Stimulated activated memory B cell treated with anti-CD40 and anti-IgM and Interleukin-4, amounts not matched to agents 10 μg/mL and 1 μg/mL and 100 μg/mL, for 72 hours (primary cell): ENCODE data around the gene APOD.
"Not testable (repeated sequence)": the region's sequence is repeated elsewhere in the genome, so short reads cannot be mapped to it uniquely, and the experiment has no call there.

Experiments used
- ATAC-seq: fragments of 150-1000 bp; cut with Tn5 transposase; 2 replicates; pipeline ENCODE4 v1.10.0; 2021
- H3K27ac Mint-ChIP-seq: one replicate; pipeline ENCODE4 v1.8.0; 2022; ENCODE audit warnings: mild to moderate bottlenecking, mixed read lengths
- H3K27me3 Mint-ChIP-seq: one replicate; pipeline ENCODE4 v1.8.0; 2022; ENCODE audit warnings: mixed read lengths
- H3K36me3 Mint-ChIP-seq: one replicate; pipeline ENCODE4 v1.8.0; 2022; ENCODE audit warnings: mixed read lengths
- H3K4me1 Mint-ChIP-seq: one replicate; pipeline ENCODE4 v1.8.0; 2022; ENCODE audit warnings: mixed read lengths
- H3K4me3 Mint-ChIP-seq: one replicate; pipeline ENCODE4 v1.8.0; 2022; ENCODE audit warnings: mild to moderate bottlenecking, moderate library complexity, mixed read lengths
- H3K9me3 Mint-ChIP-seq: one replicate; pipeline ENCODE4 v1.8.0; 2022; ENCODE audit warnings: mixed read lengths

APOD gene

DNA sequence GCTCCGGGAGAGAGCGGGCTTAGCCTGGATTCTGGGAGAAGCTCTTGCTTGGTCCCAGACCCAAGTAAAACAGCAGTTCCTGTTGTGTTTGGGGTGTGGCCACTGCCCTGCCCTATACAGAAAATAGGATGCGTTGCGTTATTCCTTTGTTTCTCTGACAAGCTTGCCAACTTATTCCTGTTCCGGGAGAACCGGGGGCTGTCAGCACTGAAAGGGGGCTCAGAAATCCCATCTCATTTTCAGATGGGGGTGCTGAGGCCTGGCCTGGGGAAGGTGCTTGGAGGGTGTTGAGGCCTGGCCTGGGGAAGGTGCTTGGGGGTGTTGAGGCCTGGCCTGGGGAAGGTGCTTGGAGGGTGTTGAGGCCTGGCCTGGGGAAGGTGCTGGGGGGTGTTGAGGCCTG is 38.3 kb upstream of the APOD start:
- H3K36me3 Mint-ChIP-seq, H3K4me3 Mint-ChIP-seq, H3K4me1 Mint-ChIP-seq, ATAC-seq, H3K9me3 Mint-ChIP-seq, H3K27me3 Mint-ChIP-seq: not testable (repeated sequence)
- H3K27ac Mint-ChIP-seq = peak overlapping the region; percentile 13

DNA sequence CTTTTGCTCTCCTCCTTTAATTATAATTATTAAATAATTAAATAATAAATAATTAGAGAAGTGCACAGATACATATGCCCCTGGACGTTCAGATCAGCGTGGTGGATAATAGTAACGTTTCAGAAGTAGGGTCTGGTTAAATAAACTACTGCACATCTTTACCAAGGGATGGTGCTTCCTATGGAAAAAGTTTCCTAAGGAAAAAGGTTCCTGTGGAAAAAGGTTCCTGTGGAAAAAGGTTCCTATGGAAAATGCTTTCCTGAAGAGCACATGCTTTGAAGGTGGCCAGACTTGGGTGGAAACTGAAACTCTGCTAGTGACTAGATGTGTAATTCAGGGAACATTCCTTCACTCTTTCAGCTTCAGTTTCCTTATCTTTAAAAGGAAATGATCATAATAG is 37.4 kb upstream of the APOD start:
- H3K4me1 Mint-ChIP-seq, H3K27ac Mint-ChIP-seq, H3K36me3 Mint-ChIP-seq, ATAC-seq, H3K4me3 Mint-ChIP-seq, H3K9me3 Mint-ChIP-seq, H3K27me3 Mint-ChIP-seq: not testable (repeated sequence)

- not testable (repeated sequence) for H3K27me3 Mint-ChIP-seq
Measured at GRCh38 chr3:195620476-195620875, 36.7 kb upstream of the APOD start.

DNA sequence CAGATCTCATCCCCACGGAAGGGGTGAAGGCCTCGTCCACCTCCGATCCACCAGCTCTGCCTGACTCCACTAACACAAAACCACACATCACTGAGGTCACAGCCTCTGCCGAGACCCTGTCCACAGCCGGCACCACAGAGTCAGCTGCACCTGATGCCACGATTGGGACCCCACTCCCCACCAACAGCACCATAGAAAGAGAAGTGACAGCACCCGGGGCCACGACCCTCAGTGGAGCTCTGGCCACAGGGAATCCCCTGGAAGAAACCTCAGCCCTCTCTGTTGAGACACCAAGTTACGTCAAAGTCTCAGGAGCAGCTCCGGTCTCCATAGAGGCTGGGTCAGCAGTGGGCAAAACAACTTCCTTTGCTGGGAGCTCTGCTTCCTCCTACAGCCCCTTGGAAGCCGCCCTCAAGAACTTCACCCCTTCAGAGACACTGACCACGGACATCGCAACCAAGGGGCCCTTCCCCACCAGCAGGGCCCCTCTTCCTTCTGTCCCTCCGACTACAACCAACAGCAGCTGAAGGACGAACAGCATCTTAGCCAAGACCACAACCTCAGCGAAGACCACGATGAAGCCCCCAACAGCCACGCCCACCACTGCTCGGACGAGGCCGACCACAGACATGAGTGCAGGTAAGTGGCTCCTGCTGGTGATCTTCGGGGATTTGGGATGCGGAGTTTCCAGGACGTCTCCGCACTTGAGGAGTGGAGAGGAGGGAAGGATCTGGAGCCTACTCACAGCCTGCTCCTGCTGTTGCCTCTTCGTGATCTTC is 36.0 kb upstream of the APOD start:
- H3K4me1 Mint-ChIP-seq, H3K36me3 Mint-ChIP-seq, H3K9me3 Mint-ChIP-seq, H3K27ac Mint-ChIP-seq, H3K27me3 Mint-ChIP-seq, H3K4me3 Mint-ChIP-seq, ATAC-seq: not testable (repeated sequence)

More at GRCh38 chr3:195620476-195620875, 36.7 kb upstream of the APOD start:
- not testable (repeated sequence) for H3K9me3 Mint-ChIP-seq, H3K27ac Mint-ChIP-seq, H3K4me1 Mint-ChIP-seq, ATAC-seq, H3K4me3 Mint-ChIP-seq, H3K36me3 Mint-ChIP-seq

DNA sequence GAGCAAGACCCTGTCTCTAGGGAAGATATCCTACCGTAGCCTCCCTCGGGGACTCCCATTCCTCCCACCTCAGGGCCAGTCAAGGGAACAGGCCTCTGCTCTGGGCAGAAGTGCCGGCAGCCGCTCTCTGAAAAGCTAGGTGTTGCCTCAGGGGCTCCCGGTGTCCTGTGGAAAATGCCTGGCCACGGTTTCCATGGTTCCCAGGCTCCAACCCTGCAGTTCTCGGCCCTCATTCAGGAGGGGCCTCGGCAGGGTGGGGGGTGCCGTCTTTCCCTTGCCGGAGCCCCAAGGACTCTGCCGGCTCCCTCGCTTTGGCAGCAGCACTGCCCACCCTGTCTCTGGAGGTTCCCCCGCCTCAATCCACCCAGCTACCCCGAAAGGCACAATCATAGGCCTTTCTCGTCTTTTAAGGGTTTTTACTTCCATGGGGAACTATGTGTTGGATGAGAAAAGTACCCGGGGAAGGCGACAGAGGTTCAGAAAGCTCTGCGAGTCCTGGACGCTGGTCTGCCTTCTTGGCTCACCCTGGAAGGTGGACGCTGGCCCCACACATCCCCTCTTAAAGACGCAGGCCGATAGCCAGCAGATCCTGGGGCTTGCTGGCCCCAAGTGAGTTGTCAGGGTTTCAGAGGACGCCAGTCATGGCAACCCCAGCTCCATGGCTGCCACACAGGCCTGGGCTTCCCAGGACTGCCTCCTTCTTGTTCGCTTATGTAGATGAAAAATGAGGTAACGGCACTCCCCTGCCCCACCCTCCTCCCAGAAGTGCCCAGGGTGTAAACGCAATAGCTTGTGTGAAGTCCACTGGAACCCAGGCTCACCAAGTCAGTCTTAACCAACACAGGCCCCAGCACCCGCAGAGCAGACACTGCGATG is 34.3 kb upstream of the APOD start:
- not testable (repeated sequence) for H3K27ac Mint-ChIP-seq, H3K27me3 Mint-ChIP-seq, H3K9me3 Mint-ChIP-seq, H3K4me3 Mint-ChIP-seq, H3K4me1 Mint-ChIP-seq, H3K36me3 Mint-ChIP-seq
- ATAC-seq = peak; percentile 5

GRCh38 chr3:195617134-195617533 is 33.4 kb upstream of the APOD start:
- H3K27me3 Mint-ChIP-seq = peaks cover 15% of the 10 kb centered on the region
- H3K36me3 Mint-ChIP-seq, ATAC-seq, H3K9me3 Mint-ChIP-seq, H3K4me3 Mint-ChIP-seq, H3K27ac Mint-ChIP-seq, H3K4me1 Mint-ChIP-seq: not testable (repeated sequence)

DNA sequence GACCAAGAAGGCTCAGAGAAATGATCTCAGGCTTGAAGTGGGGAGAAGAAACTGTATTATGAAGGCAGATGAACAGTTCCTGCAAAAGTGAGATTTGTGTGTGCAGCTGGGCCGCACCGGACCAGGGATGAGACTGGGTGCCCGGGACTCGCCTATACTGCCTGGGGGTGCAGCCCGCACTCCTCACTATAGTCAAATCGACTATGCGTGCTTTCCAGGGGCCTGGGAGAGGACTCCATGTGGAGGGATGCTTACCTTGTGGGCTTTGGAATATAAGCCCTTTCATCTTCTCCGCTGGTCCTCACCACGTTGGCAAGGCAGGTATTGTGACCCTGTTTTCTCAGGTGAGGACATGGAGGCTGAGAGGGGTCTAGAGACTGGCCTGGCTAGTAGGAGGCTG is 32.9 kb upstream of the APOD start:
- no peaks in the 10 kb centered on the region for H3K9me3 Mint-ChIP-seq
- ATAC-seq = no peak
- no peak overlapping the region for H3K4me3 Mint-ChIP-seq
- H3K4me1 Mint-ChIP-seq = peaks cover 9% of the 10 kb centered on the region
- peaks cover 15% of the 10 kb centered on the region for H3K27me3 Mint-ChIP-seq
- no peaks in the 10 kb centered on the region for H3K36me3 Mint-ChIP-seq
- H3K27ac Mint-ChIP-seq = no peak overlapping the region

DNA sequence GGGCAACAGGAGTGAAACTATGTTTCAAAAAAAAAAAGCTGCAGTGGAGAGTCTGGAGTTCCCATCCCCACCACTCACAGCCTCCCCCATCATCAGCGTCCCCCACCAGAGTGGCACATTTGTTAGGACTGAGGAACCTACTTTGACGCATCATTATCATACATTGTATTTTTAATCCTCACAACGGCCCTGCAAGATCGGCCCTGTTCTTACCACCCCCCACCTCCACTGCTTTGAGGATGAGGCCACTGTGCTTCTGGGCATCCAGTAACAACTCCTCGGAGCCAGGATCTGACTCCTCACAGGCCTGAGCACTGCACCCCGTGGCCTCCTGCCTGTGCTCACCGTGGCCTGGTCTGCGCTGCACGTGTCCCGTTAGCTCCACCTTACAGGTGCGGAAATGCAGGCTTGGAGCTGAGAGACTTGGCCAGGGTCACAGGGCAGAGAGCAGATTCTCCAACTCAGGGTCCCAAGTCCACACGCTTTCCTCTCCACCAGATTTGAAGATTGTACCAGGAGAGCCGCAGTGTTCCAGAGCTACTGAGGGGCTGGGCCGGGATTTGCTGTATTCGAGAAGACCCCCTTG is 32.3 kb upstream of the APOD start:
- ATAC-seq, H3K4me3 Mint-ChIP-seq, H3K9me3 Mint-ChIP-seq, H3K4me1 Mint-ChIP-seq, H3K27ac Mint-ChIP-seq, H3K36me3 Mint-ChIP-seq: not testable (repeated sequence)
- H3K27me3 Mint-ChIP-seq = peaks cover 15% of the 10 kb centered on the region

GRCh38 chr3:195614672-195615504 is 31.1 kb upstream of the APOD start:
- not testable (repeated sequence) for H3K36me3 Mint-ChIP-seq, H3K4me3 Mint-ChIP-seq, ATAC-seq, H3K9me3 Mint-ChIP-seq, H3K4me1 Mint-ChIP-seq
- Mint-ChIP-seq H3K27me3 (peaks cover 20% of the 10 kb centered on the region), H3K27ac (peak overlapping the region; percentile 6)

DNA sequence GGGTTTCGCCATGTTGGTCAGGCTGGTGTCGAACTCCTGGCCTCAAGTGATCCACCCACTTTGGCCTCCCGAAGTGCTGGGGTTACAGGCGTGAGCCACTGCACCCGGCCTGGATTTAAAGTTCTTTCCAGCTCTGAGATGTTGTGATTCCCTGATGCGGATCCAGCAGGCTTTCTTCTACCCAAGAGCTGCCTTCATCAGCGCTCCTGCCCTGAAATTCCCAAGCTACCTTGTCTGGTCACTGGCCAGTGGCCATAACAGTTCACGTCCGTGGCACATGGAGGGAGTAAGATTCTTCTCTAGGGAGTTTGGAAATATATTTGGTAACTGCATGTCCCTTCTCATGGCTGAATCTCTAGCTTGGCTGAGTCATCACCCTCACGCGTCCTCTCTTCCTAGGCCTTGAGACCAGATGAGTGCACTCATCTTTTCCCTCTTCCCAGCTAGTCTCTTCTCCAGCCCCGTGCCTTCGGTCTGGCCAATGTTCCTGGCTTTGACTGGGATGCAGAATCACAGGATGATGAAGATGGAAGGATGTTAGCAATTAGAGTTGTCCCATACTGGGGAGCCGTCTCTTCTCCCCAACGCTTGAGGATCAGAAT is 29.8 kb upstream of the APOD start:
- no peak for ATAC-seq
- H3K27me3 Mint-ChIP-seq = peaks cover 26% of the 10 kb centered on the region
- peaks cover 9% of the 10 kb centered on the region for H3K4me1 Mint-ChIP-seq
- no peak overlapping the region for H3K4me3 Mint-ChIP-seq
- peaks cover 7% of the 10 kb centered on the region for H3K36me3 Mint-ChIP-seq
- H3K27ac Mint-ChIP-seq = no peak overlapping the region
- H3K9me3 Mint-ChIP-seq = peaks cover 1% of the 10 kb centered on the region

DNA sequence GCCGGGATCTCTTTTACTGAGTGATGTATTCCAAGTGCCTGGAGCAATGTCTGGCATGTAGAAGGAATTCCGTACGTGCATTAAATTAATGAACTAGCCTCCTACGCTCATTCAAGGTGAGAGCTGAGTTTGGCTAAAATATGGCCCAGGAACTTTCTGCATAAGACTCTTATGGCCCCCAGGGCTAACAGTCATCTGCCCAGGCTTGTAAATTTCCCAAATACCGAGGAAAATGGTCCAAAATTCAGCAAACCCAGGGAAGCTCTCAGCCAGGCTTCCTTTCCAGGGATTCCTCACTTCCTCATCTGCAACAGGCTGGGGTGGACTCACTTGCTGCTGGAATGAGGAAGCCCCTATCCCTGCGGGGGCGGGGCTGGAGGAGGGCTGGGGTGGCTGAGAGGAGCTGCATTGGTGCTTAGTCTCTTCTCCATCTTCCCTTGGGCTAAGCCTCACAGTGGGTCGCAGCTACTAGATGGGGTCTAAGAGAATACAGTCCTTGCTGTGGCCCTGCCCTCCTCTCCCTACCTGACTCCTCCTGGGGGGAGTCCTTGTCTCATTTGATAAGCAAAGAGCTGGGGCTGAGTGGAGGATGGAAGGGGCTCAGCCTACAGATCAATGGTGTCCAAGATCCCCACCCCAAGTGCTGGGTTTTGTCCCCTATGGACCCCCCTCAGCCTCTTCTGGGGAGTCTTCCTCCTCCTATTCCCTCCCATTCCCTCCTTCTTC is 28.5 kb upstream of the APOD start:
- Mint-ChIP-seq H3K27ac (no peak overlapping the region), H3K27me3 (peaks cover 28% of the 10 kb centered on the region), H3K9me3 (peaks cover 3% of the 10 kb centered on the region), H3K4me1 (peaks cover 9% of the 10 kb centered on the region), H3K36me3 (peaks cover 11% of the 10 kb centered on the region), H3K4me3 (no peak overlapping the region)
- no peak for ATAC-seq

DNA sequence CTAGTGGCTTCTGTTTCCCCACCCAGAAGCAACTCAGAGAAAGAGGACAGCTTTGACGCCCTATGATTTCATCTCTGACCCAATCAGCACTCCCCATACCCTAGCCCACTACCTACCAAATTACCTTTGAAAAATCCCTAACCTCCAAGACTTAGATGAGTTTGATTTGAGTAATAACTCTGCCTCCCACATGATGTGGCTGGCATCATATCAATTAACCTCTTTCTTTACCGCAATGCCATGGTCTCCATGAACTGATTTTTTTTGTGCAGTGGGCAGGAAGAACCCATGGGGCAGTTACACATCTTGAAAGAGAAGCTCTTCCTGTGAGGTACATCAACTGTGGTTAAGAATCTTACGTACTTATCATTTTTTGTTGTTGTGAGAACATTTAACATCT is 25.5 kb upstream of the APOD start:
- Mint-ChIP-seq H3K4me3 (no peak overlapping the region), H3K27me3 (peaks cover 28% of the 10 kb centered on the region), H3K9me3 (peaks cover 3% of the 10 kb centered on the region), H3K27ac (no peak overlapping the region), H3K36me3 (peaks cover 13% of the 10 kb centered on the region), H3K4me1 (no peaks in the 10 kb centered on the region)
- no peak for ATAC-seq

GRCh38 chr3:195601785-195602184 is 18.0 kb upstream of the APOD start:
- H3K36me3 Mint-ChIP-seq, H3K27me3 Mint-ChIP-seq, ATAC-seq, H3K4me1 Mint-ChIP-seq, H3K4me3 Mint-ChIP-seq, H3K27ac Mint-ChIP-seq, H3K9me3 Mint-ChIP-seq: not testable (repeated sequence)

- Mint-ChIP-seq H3K4me1 (peaks cover 7% of the 10 kb centered on the region), H3K36me3 (no peaks in the 10 kb centered on the region), H3K4me3 (no peak overlapping the region), H3K27me3 (no peaks in the 10 kb centered on the region), H3K9me3 (no peaks in the 10 kb centered on the region), H3K27ac (no peak overlapping the region)
- no peak for ATAC-seq
Measured at GRCh38 chr3:195601382-195601781, 17.6 kb upstream of the APOD start.
